ENCODE results near the gene FOXN3. TPM values are rescaled to one million over a fixed set of nuclear protein-coding genes. Genes with fewer than 3 reads are reported as not detected.
"Not testable (repeated sequence)": the region's sequence is repeated elsewhere in the genome, so short reads cannot be mapped to it uniquely, and the experiment has no call there.

Gene FOXN3
- total RNA-seq, 1 donor from 2014 or later, result 46.9 TPM

DNA sequence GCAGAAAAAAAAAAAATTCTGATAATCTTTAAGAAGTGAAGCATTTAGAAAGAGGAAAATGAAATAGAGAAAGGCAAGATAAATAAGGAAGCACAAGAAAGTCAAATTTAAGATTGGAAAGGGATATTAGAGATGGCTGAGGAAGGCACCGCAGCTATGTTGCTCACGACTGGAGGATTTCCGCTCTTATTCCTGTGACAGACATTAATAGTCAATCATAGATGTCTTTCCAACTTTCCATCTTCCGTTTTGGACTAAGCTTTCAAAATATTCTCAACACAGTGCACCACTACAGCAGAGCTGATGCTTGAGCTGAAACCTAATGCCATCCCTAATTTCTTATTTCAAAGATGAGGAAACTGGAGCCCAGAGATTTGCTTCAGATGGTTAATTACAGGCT lies 290.6 kb downstream of the FOXN3 start:
- DNase-seq, result no peak

DNA sequence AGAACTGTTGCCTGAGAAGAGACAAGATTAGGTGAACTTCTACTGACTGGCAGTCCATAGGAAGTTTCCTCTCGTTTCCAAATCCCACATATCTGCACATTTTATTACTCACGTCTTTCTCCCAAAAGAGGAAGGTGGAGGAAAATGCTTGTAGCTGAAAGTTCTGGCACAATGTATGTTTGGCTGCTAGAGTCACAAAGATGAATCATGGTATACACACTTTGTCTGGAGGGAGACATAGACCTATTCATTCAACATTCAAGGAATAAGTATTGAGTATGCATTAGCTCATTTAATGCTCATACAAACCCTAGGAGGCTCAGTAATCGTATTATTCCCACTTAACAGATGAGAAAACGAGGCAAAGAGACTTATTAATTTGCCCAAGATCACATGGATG lies 291.8 kb downstream of the FOXN3 start:
- DNase-seq, result no peak

DNA sequence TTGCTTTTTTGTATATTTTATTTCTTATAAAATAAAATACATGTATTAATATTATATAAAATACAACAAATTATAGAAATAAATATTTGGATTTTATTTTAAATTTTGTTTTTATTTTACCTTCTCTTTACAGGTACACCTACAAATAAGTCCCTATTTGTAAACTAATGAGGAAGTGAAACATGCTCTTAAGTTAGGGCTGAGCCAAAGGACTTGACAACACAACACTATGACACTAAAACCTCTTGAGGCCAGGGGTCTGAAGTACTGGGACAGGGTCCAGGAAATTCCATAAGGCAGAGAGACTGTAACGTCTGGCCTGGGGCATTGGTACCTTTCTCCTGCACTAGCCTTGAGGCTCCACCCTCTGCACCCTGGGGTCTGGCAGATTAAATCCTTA lies 293.2 kb downstream of the FOXN3 start:
- DNase-seq, result no peak

DNA sequence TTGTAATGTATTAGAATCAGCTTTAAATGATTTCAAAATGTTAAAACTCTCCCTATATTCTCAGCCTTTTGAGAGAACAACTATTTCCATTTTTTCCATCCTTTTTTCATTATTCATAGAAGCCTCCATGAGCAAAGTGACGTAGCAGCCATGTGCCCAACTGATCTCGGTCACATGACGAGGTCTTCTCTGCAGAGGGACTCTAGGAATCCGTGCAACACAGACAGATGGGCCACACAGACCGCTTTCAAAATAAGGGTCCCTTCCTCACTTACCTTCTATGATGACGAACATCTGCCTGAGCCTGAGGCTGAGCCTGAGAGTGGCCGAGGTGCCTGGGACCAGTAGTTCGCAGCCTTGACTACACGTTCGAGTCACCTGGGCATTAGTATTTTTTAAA lies 293.8 kb downstream of the FOXN3 start:
- no peak for DNase-seq

DNA sequence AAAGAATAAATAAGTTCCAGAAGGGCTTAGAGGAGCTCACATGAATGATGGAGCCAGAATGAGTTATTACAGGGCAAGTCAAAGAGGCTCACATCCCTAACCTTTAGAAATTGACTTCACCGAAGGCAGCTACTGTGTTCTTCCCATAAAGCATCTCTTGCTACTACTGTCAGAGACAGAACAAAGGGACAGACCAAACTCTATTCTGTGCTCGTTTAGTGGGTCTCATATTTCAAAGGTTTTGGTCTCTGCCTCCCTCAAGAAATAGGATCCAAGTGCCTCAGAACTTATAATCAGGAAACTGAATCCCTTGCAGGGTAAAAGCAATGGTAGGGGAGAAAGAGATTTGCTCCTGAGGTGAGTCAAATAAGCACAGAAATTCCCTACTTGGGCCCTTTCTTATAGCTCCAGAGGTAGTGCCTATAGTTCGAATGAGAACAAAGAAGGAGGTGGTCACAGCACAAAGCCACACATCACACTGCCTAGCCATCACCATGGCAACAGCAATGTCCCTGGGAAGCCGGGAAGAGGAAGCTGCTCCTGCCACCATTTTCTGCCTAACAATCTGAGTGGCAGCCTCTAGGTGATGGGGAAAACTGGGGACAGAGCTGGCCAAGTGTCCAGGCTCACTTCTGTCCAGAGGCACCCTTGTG lies 294.9 kb downstream of the FOXN3 start:
- no peak for DNase-seq

DNA sequence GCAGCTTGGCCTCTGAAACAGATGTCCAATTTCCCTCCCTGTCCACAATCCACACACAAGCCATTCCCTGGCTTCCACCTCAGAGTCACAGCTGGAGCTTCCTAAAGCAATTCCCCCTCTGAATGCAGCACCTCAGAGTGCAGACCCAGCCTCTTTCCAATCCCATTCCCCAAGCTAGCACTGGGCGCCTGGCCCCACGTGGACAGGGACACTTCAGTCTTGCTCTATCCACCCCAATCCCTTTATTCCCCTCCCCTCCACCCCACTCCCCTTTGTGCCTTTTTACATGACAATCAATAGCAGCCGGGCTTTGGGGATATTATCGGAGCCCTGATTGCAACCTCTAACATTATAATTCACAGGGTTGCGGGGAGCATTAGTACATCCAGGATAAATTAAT lies 300.0 kb downstream of the FOXN3 start:
- no peak for DNase-seq

DNA sequence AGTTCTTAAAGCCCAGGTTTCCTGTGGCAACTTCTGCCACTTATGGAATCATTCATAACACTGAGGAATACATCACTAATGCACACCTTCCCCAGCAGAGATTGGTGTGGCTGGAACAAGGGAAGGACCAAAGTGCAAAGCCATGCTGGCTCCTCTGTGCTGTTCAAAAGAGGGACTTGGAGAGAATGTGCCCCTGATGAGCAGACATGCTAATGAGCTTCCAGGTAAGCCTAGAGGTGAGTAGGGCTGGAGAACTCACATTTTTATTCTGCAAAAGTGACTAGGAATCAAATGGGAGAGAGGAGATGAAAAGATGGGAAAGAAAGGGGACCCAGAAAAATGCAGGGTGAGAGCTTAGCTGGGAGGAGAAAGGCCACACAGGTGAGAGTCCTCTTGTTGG lies 302.9 kb downstream of the FOXN3 start:
- no peak for DNase-seq

DNA sequence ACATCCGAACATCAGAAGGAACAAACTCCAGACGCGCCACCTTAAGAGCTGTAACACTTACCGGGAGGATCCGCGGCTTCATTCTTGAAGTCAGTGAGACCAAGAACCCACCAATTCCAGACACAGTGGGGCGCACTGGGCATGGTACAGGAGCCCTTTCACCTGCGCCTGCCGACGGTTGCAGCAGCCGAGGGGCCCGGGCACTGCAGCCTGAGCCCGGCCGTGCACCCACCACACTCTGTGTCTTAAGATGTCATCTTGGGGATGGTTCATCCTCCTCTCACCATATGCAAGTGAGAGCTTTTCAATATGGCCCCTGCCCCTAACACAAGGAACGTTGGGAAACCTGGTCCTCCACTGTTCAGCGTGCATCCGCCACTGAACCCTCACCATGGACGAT lies 304.3 kb downstream of the FOXN3 start:
- no peak for DNase-seq

DNA sequence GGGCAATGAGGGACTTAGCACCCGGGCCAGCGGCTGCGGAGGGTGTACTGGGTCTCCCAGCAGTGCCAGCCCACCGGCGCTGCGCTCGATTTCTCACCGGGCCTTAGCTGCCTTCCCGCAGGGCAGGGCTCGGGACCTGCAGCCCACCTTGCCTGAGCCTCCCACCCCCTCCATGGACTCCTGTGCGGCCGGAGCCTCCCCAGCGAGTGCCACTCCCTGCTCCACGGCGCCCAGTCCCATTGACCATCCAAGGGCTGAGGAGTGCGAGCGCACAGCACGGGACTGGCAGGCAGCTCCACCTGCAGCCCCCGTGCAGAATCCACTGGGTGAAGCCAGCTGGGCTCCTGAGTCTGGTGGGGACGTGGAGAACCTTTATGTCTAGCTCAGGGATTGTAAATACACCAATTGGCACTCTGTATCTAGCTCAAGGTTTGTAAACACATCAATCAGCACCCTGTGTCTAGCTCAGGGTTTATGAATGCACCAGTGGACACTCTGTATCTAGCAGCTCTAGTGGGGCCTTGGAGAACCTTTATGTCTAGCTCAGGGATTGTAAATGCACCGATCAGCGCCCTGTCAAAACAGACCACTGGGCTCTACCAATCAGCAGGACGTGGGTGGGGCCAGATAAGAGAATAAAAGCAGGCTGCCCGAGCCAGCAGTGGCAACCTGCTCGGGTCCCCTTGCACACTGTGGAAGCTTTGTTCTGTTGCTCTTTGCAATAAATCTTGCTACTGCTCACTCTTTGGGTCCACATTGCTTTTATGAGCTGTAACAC lies 305.1 kb downstream of the FOXN3 start:
- DNase-seq, result not testable (repeated sequence)

DNA sequence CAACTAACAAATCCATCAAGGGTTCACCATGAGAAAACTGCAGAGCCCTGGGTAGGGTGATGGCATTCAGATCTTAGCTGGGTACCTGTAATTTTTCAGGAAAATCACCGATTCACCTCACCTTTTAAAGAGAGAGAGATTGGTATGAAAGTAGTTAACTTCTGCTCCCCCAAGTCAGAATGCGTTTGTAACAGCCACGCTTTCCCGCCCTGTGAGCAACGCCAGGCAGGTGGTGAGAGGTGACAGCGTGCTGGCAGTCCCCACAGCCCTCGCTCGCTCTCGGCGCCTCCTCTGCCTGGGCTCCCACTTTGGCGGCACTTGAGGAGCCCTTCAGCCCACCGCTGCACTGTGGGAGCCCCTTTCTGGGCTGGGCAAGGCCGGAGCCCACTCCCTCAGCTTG lies 305.8 kb downstream of the FOXN3 start:
- DNase-seq, result not testable (repeated sequence)

DNA sequence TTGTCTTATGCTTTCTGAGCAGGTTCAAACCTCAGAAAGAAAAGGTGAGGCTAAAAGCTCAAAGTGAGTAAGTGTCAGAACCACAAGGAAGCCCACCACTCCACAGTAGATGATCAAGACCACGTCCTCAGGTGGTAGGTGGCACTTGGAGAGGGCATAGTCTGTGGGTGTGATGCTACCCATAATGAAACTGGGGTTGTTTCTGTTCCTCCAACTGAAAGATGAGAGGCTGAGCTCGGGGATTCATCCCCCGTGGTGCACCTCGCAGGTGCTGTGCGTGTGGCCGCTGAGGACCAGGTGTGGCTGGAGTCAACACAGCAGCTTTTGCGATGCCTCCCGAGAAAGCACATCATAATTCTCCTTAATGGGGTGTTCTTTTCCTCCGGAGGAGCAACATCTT lies 306.9 kb downstream of the FOXN3 start:
- no peak for DNase-seq

DNA sequence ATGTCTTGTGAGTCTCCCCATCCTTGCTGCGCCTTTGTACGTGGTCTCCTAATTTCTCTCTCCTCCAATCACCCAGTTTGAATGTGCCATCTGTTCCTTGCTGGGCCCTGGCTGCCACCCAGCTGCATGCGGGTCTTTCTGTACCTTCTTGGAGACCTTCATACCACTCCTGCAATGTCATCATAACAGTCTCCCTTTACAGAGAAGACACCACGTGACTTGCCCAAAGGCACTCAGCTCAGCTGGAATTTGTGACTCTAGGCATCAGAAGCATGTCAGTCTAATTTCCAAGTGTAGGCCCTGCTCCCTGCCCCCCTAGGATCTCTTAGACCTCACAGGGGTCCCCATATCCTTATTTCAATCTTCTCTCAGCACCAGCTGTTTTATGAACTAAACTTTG lies 308.4 kb downstream of the FOXN3 start:
- no peak for DNase-seq

DNA sequence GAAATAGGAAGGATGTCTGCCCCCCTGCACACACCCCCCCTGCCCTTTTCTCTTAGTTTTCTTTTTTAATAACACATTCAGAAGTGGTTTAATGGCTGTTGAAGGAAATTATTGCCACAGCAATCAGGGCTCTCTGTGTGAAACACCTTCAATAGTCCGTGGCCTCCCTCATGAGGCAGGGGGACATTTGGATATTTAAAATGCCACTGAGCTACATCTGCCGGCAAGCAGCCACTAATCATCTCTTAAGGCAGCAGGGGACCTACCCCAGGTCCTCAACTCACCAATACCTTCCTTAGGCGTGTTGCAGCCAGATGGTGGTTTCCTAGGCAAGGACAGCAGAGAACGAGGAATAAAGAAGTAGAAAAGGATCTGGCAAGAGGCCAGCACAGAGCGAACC lies 309.4 kb downstream of the FOXN3 start:
- no peak for DNase-seq
